ENCODE measurements around the gene IL18R1.

- TF ChIP-seq CTCF (optimal IDR thresholded peaks at IDR 0.05 in 1 of 3, IDR thresholded peaks at IDR 0.05 in 1 of 3, conservative IDR thresholded peaks at IDR 0.05 in 1 of 3; ENCODE audit: extremely low read depth in 1 of 3, insufficient read depth in 2 of 3, low read length in 3 of 3): no peak
- no peak for TF ChIP-seq EZH2 (IDR thresholded peaks at IDR 0.05; ENCODE audit: low read length)
Observed at GRCh38 chr2:102345329-102345920, 10.2 kb upstream of the IL18R1 start.
